H1 (cell line): ENCODE measurements around the gene MR1. TPM values are rescaled to one million over a fixed set of nuclear protein-coding genes. Genes with fewer than 3 reads are reported as not detected.

Source experiments
- MAX ChIP-seq: IDR thresholded peaks from 2 replicates; pipeline ENCODE4 v1.6.1; 2012; ENCODE audit warnings: inconsistent platforms
- POU5F1 ChIP-seq: IDR thresholded peaks from 2 replicates; pipeline ENCODE4 v1.6.1; 2011; ENCODE audit warnings: low read depth, mild to moderate bottlenecking, low read length, moderate library complexity
- polyA plus RNA-seq, 7 experiments: library from polyadenylated mRNA; depleted of rRNA in 3 of 7; stranded (reverse) in 5 of 7; unstranded in 2 of 7; fragments of >200 nt in 5 of 7; fragments of 200-250 nt in 2 of 7; gene quantifications; 1 replicate in 5 of 7; 2 replicates in 1 of 7; 4 replicates in 1 of 7; pipeline versions ENCODE4 v1.2.1 to v1.2.3, GENCODE V29; 2011 to 2013; ENCODE audit warnings: missing spikeins in 2 of 7, mixed read lengths in 2 of 7
- total RNA-seq: library from RNA; stranded (reverse); fragmentation: NEBNext Ultra II Directional; extraction: Animal tissue kit (Norgen Biotek cat#: 25700); gene quantifications from 2 replicates; pipeline ENCODE4 v1.2.1, GENCODE V29; 2021
- TF ChIP-seq, protein P1 (sequence below): fragments of 300-600 bp; sonication (generic); IDR thresholded peaks from 2 replicates; pipeline ENCODE4 v1.7.1; 2012; ENCODE audit warnings: low read length, moderate library complexity, mild to moderate bottlenecking, inconsistent platforms; ENCODE audit not compliant: insufficient replicate concordance
- TF ChIP-seq, protein P2 (sequence below): IDR thresholded peaks from 2 replicates; pipeline ENCODE4 v1.6.1; 2012; ENCODE audit warnings: inconsistent platforms

The MR1 gene
- total and polyA plus RNA-seq, 2 of the 8 experiments (the other 6 are each of a cell fraction or from before 2014, with no cell fraction given) = 0.09 TPM; not detected in 1

- TF ChIP-seq, protein P1, sequence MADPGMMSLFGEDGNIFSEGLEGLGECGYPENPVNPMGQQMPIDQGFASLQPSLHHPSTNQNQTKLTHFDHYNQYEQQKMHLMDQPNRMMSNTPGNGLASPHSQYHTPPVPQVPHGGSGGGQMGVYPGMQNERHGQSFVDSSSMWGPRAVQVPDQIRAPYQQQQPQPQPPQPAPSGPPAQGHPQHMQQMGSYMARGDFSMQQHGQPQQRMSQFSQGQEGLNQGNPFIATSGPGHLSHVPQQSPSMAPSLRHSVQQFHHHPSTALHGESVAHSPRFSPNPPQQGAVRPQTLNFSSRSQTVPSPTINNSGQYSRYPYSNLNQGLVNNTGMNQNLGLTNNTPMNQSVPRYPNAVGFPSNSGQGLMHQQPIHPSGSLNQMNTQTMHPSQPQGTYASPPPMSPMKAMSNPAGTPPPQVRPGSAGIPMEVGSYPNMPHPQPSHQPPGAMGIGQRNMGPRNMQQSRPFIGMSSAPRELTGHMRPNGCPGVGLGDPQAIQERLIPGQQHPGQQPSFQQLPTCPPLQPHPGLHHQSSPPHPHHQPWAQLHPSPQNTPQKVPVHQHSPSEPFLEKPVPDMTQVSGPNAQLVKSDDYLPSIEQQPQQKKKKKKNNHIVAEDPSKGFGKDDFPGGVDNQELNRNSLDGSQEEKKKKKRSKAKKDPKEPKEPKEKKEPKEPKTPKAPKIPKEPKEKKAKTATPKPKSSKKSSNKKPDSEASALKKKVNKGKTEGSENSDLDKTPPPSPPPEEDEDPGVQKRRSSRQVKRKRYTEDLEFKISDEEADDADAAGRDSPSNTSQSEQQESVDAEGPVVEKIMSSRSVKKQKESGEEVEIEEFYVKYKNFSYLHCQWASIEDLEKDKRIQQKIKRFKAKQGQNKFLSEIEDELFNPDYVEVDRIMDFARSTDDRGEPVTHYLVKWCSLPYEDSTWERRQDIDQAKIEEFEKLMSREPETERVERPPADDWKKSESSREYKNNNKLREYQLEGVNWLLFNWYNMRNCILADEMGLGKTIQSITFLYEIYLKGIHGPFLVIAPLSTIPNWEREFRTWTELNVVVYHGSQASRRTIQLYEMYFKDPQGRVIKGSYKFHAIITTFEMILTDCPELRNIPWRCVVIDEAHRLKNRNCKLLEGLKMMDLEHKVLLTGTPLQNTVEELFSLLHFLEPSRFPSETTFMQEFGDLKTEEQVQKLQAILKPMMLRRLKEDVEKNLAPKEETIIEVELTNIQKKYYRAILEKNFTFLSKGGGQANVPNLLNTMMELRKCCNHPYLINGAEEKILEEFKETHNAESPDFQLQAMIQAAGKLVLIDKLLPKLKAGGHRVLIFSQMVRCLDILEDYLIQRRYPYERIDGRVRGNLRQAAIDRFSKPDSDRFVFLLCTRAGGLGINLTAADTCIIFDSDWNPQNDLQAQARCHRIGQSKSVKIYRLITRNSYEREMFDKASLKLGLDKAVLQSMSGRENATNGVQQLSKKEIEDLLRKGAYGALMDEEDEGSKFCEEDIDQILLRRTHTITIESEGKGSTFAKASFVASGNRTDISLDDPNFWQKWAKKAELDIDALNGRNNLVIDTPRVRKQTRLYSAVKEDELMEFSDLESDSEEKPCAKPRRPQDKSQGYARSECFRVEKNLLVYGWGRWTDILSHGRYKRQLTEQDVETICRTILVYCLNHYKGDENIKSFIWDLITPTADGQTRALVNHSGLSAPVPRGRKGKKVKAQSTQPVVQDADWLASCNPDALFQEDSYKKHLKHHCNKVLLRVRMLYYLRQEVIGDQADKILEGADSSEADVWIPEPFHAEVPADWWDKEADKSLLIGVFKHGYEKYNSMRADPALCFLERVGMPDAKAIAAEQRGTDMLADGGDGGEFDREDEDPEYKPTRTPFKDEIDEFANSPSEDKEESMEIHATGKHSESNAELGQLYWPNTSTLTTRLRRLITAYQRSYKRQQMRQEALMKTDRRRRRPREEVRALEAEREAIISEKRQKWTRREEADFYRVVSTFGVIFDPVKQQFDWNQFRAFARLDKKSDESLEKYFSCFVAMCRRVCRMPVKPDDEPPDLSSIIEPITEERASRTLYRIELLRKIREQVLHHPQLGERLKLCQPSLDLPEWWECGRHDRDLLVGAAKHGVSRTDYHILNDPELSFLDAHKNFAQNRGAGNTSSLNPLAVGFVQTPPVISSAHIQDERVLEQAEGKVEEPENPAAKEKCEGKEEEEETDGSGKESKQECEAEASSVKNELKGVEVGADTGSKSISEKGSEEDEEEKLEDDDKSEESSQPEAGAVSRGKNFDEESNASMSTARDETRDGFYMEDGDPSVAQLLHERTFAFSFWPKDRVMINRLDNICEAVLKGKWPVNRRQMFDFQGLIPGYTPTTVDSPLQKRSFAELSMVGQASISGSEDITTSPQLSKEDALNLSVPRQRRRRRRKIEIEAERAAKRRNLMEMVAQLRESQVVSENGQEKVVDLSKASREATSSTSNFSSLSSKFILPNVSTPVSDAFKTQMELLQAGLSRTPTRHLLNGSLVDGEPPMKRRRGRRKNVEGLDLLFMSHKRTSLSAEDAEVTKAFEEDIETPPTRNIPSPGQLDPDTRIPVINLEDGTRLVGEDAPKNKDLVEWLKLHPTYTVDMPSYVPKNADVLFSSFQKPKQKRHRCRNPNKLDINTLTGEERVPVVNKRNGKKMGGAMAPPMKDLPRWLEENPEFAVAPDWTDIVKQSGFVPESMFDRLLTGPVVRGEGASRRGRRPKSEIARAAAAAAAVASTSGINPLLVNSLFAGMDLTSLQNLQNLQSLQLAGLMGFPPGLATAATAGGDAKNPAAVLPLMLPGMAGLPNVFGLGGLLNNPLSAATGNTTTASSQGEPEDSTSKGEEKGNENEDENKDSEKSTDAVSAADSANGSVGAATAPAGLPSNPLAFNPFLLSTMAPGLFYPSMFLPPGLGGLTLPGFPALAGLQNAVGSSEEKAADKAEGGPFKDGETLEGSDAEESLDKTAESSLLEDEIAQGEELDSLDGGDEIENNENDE = no peak
- TF ChIP-seq, protein P2, sequence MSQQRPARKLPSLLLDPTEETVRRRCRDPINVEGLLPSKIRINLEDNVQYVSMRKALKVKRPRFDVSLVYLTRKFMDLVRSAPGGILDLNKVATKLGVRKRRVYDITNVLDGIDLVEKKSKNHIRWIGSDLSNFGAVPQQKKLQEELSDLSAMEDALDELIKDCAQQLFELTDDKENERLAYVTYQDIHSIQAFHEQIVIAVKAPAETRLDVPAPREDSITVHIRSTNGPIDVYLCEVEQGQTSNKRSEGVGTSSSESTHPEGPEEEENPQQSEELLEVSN = no peak
- TF ChIP-seq MAX = no peak
- no peak for TF ChIP-seq POU5F1
Measured at GRCh38 chr1:181036107-181036836, 2.5 kb downstream of the MR1 start (continued).
